ENCODE results near the gene ZCCHC8. TPM values are rescaled to one million over a fixed set of nuclear protein-coding genes. Genes with fewer than 3 reads are reported as not detected.

ZCCHC8 gene
- total RNA-seq, 2 experiments from 2014 or later, result 34.7 to 39.1 TPM

- peak; percentile 99 for DNase-seq
- POLR2A ChIA-PET, result interaction anchor here (0.6 to 2.6 kb wide), 20 partner anchors 9 to 945 kb away, joined by 3 to 53 read pairs (median 4); partner anchors contain the start of genes DIABLO, MPHOSPH9, MTRFR and ZCCHC8
- CTCF ChIA-PET, result interaction anchor here (0.7 to 2.6 kb wide), 5 partner anchors 9 to 1317 kb away, joined by 3 to 14 read pairs (median 5); partner anchors contain the start of gene ZCCHC8
- no peaks in the 10 kb centered on the region for H3K9me3 Mint-ChIP-seq (ENCODE audit: low read depth)
- peak; percentile 93 for ATAC-seq
- peaks cover 43% of the 10 kb centered on the region for H3K36me3 Mint-ChIP-seq (ENCODE audit: low read depth)
- peaks cover 37% of the 10 kb centered on the region for H3K4me1 Mint-ChIP-seq
- H3K27ac Mint-ChIP-seq, result no peak within 1 kb of the TSS
- no peak within 1 kb of the TSS for H3K4me3 Mint-ChIP-seq
- intact Hi-C loops (cut with DNase I, micrococcal nuclease), result loop anchor here (1.0 to 5.0 kb wide), 16 partner anchors 26 to 1174 kb away; partner anchors contain the start of genes DENR (in 2 of the 2), DIABLO (in 2 of the 2), ABCB9 (in 1 of the 2) and ANAPC5 (in 1 of the 2)
- no peaks in the 10 kb centered on the region for H3K27me3 Mint-ChIP-seq
These were observed 26.1 kb upstream of the ZCCHC8 start, which contains the start of the genes KNTC1 and RSRC2 for GRCh38 chr12:122526683-122527477. Gene KNTC1, plus strand, starts transcription at chr12:122527249. Its CDS starts 2,815 bp downstream, at chr12:122530064. Gene RSRC2, minus strand, starts transcription at chr12:122526936. Its CDS starts 83 bp downstream, at chr12:122526853.

DNA sequence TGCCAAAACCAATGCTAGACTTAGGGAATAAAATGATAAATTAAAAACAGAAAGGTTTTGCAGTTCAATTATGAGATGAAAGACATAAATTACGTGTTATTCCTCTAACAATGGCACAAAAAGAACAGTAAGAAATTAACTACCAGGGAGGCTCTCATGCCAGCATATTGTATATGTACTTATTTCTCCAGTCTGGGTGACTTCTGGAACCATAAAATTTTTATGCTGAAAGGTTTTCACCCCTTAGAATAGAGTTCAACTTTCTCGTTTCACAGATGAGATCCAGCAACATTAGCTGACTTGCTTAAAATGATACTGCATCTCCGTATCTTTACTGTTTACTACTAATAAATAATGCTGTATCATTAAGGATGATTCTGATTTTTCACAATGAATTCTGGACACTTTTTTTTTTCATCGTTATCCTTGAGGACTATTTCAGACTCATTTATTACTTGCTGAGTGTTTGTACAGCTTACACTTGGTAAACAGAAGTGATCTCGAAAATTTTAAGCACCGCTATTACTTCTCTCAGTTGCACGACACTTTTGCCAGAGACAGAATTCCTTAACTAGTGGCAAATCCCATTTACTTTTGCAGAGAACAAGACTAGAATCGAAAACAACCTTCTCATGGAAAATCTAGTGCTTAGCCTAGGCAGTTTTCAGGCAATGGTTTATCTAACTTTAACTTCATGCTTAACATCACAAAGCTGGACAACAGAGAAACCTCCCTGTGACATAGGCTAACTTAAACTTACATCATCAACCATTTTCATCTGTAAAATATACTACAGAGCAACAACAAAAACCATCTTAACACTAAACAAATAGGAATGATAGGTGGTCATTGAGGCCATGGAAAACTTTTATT lies 23.4 kb upstream of the ZCCHC8 start:
- Mint-ChIP-seq H3K27ac (peak overlapping the region; percentile 85), H3K4me1 (peaks cover 54% of the 10 kb centered on the region), H3K27me3 (no peaks in the 10 kb centered on the region), H3K4me3 (no peak overlapping the region), H3K36me3 (ENCODE audit: low read depth) (peaks cover 56% of the 10 kb centered on the region), H3K9me3 (ENCODE audit: low read depth) (no peaks in the 10 kb centered on the region)
- POLR2A ChIA-PET, result interaction anchor here (0.7 to 1.5 kb wide), 6 partner anchors 9 to 724 kb away, joined by 3 to 9 read pairs (median 5); partner anchors contain the start of gene ZCCHC8
- intact Hi-C loops (cut with DNase I, micrococcal nuclease), result no loop called here
- CTCF ChIA-PET, result no interaction called here
- DNase-seq (no peak), ATAC-seq (no peak)

DNA sequence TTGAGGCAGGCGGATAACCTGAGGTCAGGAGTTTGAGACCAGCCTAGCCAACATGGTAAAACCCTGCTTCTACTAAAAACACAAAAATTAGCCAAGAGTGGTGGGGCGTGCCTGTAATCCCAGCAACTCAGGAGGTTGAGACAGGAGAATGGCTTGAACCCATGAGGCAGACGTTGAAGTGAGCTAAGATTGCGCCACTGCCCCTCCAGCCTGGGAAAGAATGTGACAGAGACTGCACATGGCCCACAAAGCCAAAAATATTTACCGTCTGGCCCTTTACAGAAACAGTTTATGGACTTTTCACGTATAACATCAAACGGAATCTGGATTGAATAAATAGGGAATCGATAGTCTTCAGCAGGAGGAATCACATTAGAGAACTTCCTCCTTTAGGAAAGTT lies 22.5 kb upstream of the ZCCHC8 start:
- H3K4me3 Mint-ChIP-seq, result no peak overlapping the region
- no peaks in the 10 kb centered on the region for H3K9me3 Mint-ChIP-seq (ENCODE audit: low read depth)
- peaks cover 64% of the 10 kb centered on the region for H3K36me3 Mint-ChIP-seq (ENCODE audit: low read depth)
- ChIA-PET POLR2A (interaction anchor here (0.5 to 1.3 kb wide), 3 partner anchors 22 to 197 kb away, joined by 4 to 10 read pairs (median 9); partner anchors contain the start of gene ZCCHC8), CTCF (interaction anchor here (1.4 to 1.6 kb wide), 2 partner anchors 22 to 25 kb away, joined by 4 to 7 read pairs; partner anchors contain the start of gene ZCCHC8)
- H3K27me3 Mint-ChIP-seq, result no peaks in the 10 kb centered on the region
- intact Hi-C loops (cut with DNase I, micrococcal nuclease), result no loop called here
- ATAC-seq, result no peak
- peaks cover 55% of the 10 kb centered on the region for H3K4me1 Mint-ChIP-seq
- peak overlapping the region; percentile 85 for H3K27ac Mint-ChIP-seq
- no peak for DNase-seq

GRCh38 chr12:122520676-122521075 lies 19.9 kb upstream of the ZCCHC8 start:
- intact Hi-C loops (cut with DNase I, micrococcal nuclease), result no loop called here
- H3K4me1 Mint-ChIP-seq, result peaks cover 65% of the 10 kb centered on the region
- DNase-seq (no peak), ATAC-seq (no peak)
- CTCF ChIA-PET, result interaction anchor here (1.0 to 1.5 kb wide), 4 partner anchors 10 to 1063 kb away, joined by 3 to 4 read pairs (median 4); no protein-coding TSS in a partner anchor
- H3K36me3 Mint-ChIP-seq (ENCODE audit: low read depth), result peaks cover 86% of the 10 kb centered on the region
- POLR2A ChIA-PET, result interaction anchor here (0.9 to 1.0 kb wide), 4 partner anchors 10 to 712 kb away, joined by 3 to 6 read pairs (median 4); partner anchors contain the start of genes MPHOSPH9, MTRFR and ZCCHC8
- H3K27me3 Mint-ChIP-seq, result no peaks in the 10 kb centered on the region
- no peak overlapping the region for H3K27ac Mint-ChIP-seq
- H3K9me3 Mint-ChIP-seq (ENCODE audit: low read depth), result no peaks in the 10 kb centered on the region
- H3K4me3 Mint-ChIP-seq, result no peak overlapping the region

DNA sequence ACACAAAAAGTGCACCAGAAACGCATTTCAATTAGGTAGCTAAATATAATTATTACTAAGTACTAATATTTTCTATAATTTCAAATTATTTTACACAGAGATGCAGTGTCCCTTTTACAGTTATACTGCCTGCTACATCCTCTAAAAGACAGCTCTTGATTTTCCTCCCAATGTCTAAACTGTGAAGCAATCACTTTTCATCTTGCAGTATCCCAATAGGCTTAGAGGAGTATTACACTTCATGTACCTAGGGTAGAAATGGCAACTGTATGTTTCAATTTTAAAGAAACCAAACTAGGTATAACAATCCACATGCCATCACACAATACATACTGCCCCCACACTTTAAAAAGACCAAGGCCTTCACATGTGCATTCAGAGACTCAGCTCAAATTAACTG lies 18.7 kb upstream of the ZCCHC8 start:
- peak overlapping the region; percentile 37 for H3K27ac Mint-ChIP-seq
- ChIA-PET POLR2A (interaction anchor here (0.6 kb wide), 2 partner anchors 11 to 14 kb away, joined by 4 to 5 read pairs; no protein-coding TSS in a partner anchor), CTCF (interaction anchor here (0.5 to 1.4 kb wide), 5 partner anchors 12 to 724 kb away, joined by 3 to 4 read pairs (median 3); no protein-coding TSS in a partner anchor)
- no peaks in the 10 kb centered on the region for H3K27me3 Mint-ChIP-seq
- H3K4me3 Mint-ChIP-seq, result no peak overlapping the region
- H3K4me1 Mint-ChIP-seq, result peaks cover 69% of the 10 kb centered on the region
- ATAC-seq (no peak), DNase-seq (no peak)
- intact Hi-C loops (cut with DNase I, micrococcal nuclease), result loop anchor here in 1 of 2 experiments (1.0 kb wide), 1 partner anchor 14 kb away; no protein-coding TSS in a partner anchor
- H3K9me3 Mint-ChIP-seq (ENCODE audit: low read depth), result no peaks in the 10 kb centered on the region
- H3K36me3 Mint-ChIP-seq (ENCODE audit: low read depth), result peaks cover 84% of the 10 kb centered on the region

GRCh38 chr12:122518908-122519307 lies 18.2 kb upstream of the ZCCHC8 start:
- H3K4me3 Mint-ChIP-seq, result no peak overlapping the region
- H3K27ac Mint-ChIP-seq, result peak overlapping the region; percentile 45
- no peaks in the 10 kb centered on the region for H3K27me3 Mint-ChIP-seq
- POLR2A ChIA-PET, result interaction anchor here (0.6 kb wide), 2 partner anchors 11 to 13 kb away, joined by 4 to 5 read pairs; no protein-coding TSS in a partner anchor
- no peaks in the 10 kb centered on the region for H3K9me3 Mint-ChIP-seq (ENCODE audit: low read depth)
- peaks cover 82% of the 10 kb centered on the region for H3K36me3 Mint-ChIP-seq (ENCODE audit: low read depth)
- CTCF ChIA-PET, result interaction anchor here (0.5 to 0.6 kb wide), 3 partner anchors 11 to 724 kb away, joined by 3 read pairs; no protein-coding TSS in a partner anchor
- DNase-seq (no peak), ATAC-seq (no peak)
- intact Hi-C loops (cut with DNase I, micrococcal nuclease), result loop anchor here in 1 of 2 experiments (1.0 kb wide), 1 partner anchor 14 kb away; no protein-coding TSS in a partner anchor
- H3K4me1 Mint-ChIP-seq, result peaks cover 63% of the 10 kb centered on the region

DNA sequence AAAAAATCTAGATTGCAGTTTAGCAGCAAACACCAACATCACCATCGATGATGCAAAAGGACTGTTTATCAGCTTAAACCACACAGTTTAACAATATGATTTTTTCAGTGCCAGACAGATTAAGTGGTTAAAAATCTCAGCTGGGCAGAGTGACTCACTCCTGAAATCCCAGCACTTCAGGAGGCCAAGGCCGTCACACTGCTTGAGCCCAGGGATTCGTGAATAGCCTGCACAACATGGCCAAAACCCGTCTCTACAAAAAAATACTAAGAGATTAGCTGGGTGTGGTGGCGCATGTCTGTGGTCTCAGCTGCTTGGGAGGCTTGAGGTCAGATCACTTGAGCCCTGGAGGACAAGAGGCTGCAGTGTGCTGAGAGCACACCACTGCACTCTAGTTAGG lies 17.1 kb upstream of the ZCCHC8 start:
- intact Hi-C loops (cut with DNase I, micrococcal nuclease), result no loop called here
- Mint-ChIP-seq H3K9me3 (ENCODE audit: low read depth) (no peaks in the 10 kb centered on the region), H3K4me1 (peaks cover 54% of the 10 kb centered on the region), H3K27me3 (no peaks in the 10 kb centered on the region), H3K4me3 (no peak overlapping the region), H3K27ac (peak overlapping the region; percentile 78), H3K36me3 (ENCODE audit: low read depth) (peaks cover 76% of the 10 kb centered on the region)
- ChIA-PET CTCF (interaction anchor here (0.7 to 0.9 kb wide), 3 partner anchors 9 to 553 kb away, joined by 3 read pairs; partner anchors contain the start of genes KNTC1 and RSRC2), POLR2A (interaction anchor here (0.6 to 0.9 kb wide), 5 partner anchors 9 to 383 kb away, joined by 3 to 5 read pairs (median 4); partner anchors contain the start of genes KNTC1, RSRC2 and ZCCHC8)
- ATAC-seq, result peak; percentile 52
- no peak for DNase-seq

GRCh38 chr12:122516544-122517361 lies 16.0 kb upstream of the ZCCHC8 start:
- intact Hi-C loops (cut with DNase I, micrococcal nuclease), result no loop called here
- DNase-seq (no peak), ATAC-seq (peak; percentile 6)
- Mint-ChIP-seq H3K36me3 (ENCODE audit: low read depth) (peaks cover 77% of the 10 kb centered on the region), H3K4me1 (peaks cover 44% of the 10 kb centered on the region), H3K9me3 (ENCODE audit: low read depth) (no peaks in the 10 kb centered on the region), H3K4me3 (no peak overlapping the region), H3K27ac (peak overlapping the region; percentile 63), H3K27me3 (no peaks in the 10 kb centered on the region)
- ChIA-PET CTCF (interaction anchor here (0.8 kb wide), 1 partner anchor 552 kb away, joined by 3 read pairs; no protein-coding TSS in a partner anchor), POLR2A (interaction anchor here (0.6 to 2.6 kb wide), 4 partner anchors 8 to 18 kb away, joined by 3 to 12 read pairs (median 5); partner anchors contain the start of gene ZCCHC8)

GRCh38 chr12:122515275-122515674 lies 14.5 kb upstream of the ZCCHC8 start:
- ATAC-seq (no peak), DNase-seq (no peak)
- no peaks in the 10 kb centered on the region for H3K9me3 Mint-ChIP-seq (ENCODE audit: low read depth)
- POLR2A ChIA-PET, result interaction anchor here (1.1 to 2.6 kb wide), 2 partner anchors 9 to 14 kb away, joined by 3 to 12 read pairs; partner anchors contain the start of gene ZCCHC8
- peaks cover 33% of the 10 kb centered on the region for H3K4me1 Mint-ChIP-seq
- intact Hi-C loops (cut with DNase I, micrococcal nuclease), result no loop called here
- peak overlapping the region; percentile 43 for H3K27ac Mint-ChIP-seq
- CTCF ChIA-PET, result interaction anchor here (1.4 kb wide), 1 partner anchor 14 kb away, joined by 6 read pairs; no protein-coding TSS in a partner anchor
- H3K27me3 Mint-ChIP-seq, result no peaks in the 10 kb centered on the region
- peaks cover 73% of the 10 kb centered on the region for H3K36me3 Mint-ChIP-seq (ENCODE audit: low read depth)
- no peak overlapping the region for H3K4me3 Mint-ChIP-seq
